ENCODE measurements around the gene RFX8.

RFX8 gene

GRCh38 chr2:101408925-101409324 lies 66.0 kb downstream of the RFX8 start:
- DNase-seq, result no peak

- DNase-seq, result no peak
Observed at GRCh38 chr2:101405351-101405899, 69.5 kb downstream of the RFX8 start.

GRCh38 chr2:101403745-101404144 lies 71.2 kb downstream of the RFX8 start:
- no peak for DNase-seq

- DNase-seq, result no peak
Observed at GRCh38 chr2:101402630-101403029, 72.3 kb downstream of the RFX8 start.

GRCh38 chr2:101401906-101402305 lies 73.0 kb downstream of the RFX8 start:
- DNase-seq, result no peak

- DNase-seq, result no peak
Observed at GRCh38 chr2:101401326-101401665, 73.6 kb downstream of the RFX8 start.

- no peak for DNase-seq
Observed at GRCh38 chr2:101400506-101401325, 74.2 kb downstream of the RFX8 start.

- DNase-seq, result no peak
Observed at GRCh38 chr2:101400048-101400447, 74.9 kb downstream of the RFX8 start.

GRCh38 chr2:101399021-101399799 lies 75.7 kb downstream of the RFX8 start:
- DNase-seq, result no peak

- DNase-seq, result no peak
Observed at GRCh38 chr2:101398116-101398821, 76.6 kb downstream of the RFX8 start.

- DNase-seq, result no peak
Observed at GRCh38 chr2:101396316-101396717, 78.6 kb downstream of the RFX8 start.

- DNase-seq, result no peak
Observed at GRCh38 chr2:101395545-101396315, 79.2 kb downstream of the RFX8 start.

- DNase-seq, result no peak
Observed at GRCh38 chr2:101388232-101388631, 86.7 kb downstream of the RFX8 start.

- peak; percentile 43 for DNase-seq
Observed at GRCh38 chr2:101387151-101387834, 87.6 kb downstream of the RFX8 start, which contains the start of gene CREG2. Gene CREG2 (minus strand): TSS chr2:101387503. CDS start chr2:101387457, 46 bp downstream.

- no peak for DNase-seq
Observed at GRCh38 chr2:101386599-101387150, 88.2 kb downstream of the RFX8 start.

- DNase-seq, result no peak
Observed at GRCh38 chr2:101383016-101383541, 91.8 kb downstream of the RFX8 start.

- DNase-seq, result no peak
Observed at GRCh38 chr2:101382442-101382841, 92.5 kb downstream of the RFX8 start.

GRCh38 chr2:101380376-101380775 lies 94.5 kb downstream of the RFX8 start:
- DNase-seq, result no peak

GRCh38 chr2:101379091-101379490 lies 95.8 kb downstream of the RFX8 start:
- no peak for DNase-seq

GRCh38 chr2:101375653-101376052 lies 99.3 kb downstream of the RFX8 start:
- no peak for DNase-seq

Measured in RPMI8226 (cell line).